ENCODE data around the gene SPO11.

SPO11 gene

GRCh38 chr20:57392512-57393271 lies 63.1 kb downstream of the SPO11 start:
- peak; percentile 82 for DNase-seq

Data from stimulated activated CD4-positive, alpha-beta T cell treated with anti-CD3 and anti-CD28 coated beads, Interleukin-15, amount 100 ng/mL, for 24 hours (primary cell).